Keratinocyte (primary cell): ENCODE measurements around the gene SSH3. TPM values are rescaled to one million over a fixed set of nuclear protein-coding genes. Genes with fewer than 3 reads are reported as not detected.

Experiments
- DNase-seq: peaks from one replicate; pipeline ENCODE4 v3.0.0-alpha.2; 2011; ENCODE audit warnings: low read depth, missing footprints, low spot score
- FAIRE-seq: peaks from 2 replicates; lab custom pipeline; 2011; peaks lifted over from hg19 to GRCh38; lab: Jason Lieb, UNC
- H2AFZ ChIP-seq: 2 replicates; pipeline ENCODE4 v1.6.0; 2012; ENCODE audit warnings: low read length, control low read depth, inconsistent platforms; ENCODE audit not compliant: control insufficient read depth
- H3K27ac ChIP-seq: 2 replicates; pipeline ENCODE4 v1.5.1; 2011; ENCODE audit warnings: low read length; ENCODE audit not compliant: control insufficient read depth, insufficient read depth
- H3K27me3 ChIP-seq: 3 replicates; pipeline ENCODE4 v1.6.0; 2011; ENCODE audit warnings: low read length; ENCODE audit not compliant: control insufficient read depth, insufficient read depth; ENCODE audit errors: extremely low read depth
- H3K36me3 ChIP-seq, 2 experiments: 2 replicates in 1 of 2; 3 replicates in 1 of 2; pipeline ENCODE4 v1.5.1; 2011; ENCODE audit warnings: low read length in 2 of 2, mild to moderate bottlenecking in 1 of 2; ENCODE audit not compliant: control insufficient read depth in 2 of 2, insufficient read depth in 2 of 2; ENCODE audit errors: extremely low read depth in 1 of 2
- H3K4me1 ChIP-seq: 3 replicates; pipeline ENCODE4 v1.5.1; 2011; ENCODE audit warnings: low read length; ENCODE audit not compliant: control insufficient read depth, insufficient read depth; ENCODE audit errors: extremely low read depth
- H3K4me2 ChIP-seq: 3 replicates; pipeline ENCODE4 v1.6.0; 2011; ENCODE audit warnings: low read depth, low read length; ENCODE audit not compliant: control insufficient read depth, insufficient read depth; ENCODE audit errors: extremely low read depth
- H3K4me3 ChIP-seq, 3 experiments: fragments of 200-600 bp in 1 of 3; sonication (generic) in 1 of 3; 2 replicates in 2 of 3; 3 replicates in 1 of 3; pipeline ENCODE4 v1.5.1; 2011 to 2016; ENCODE audit warnings: low read length in 3 of 3, mild to moderate bottlenecking in 3 of 3, control low read depth in 2 of 3, inconsistent platforms in 1 of 3, low read depth in 1 of 3, mixed read lengths in 1 of 3, mixed run types in 1 of 3, moderate library complexity in 1 of 3; ENCODE audit not compliant: control insufficient read depth in 2 of 3, insufficient read depth in 2 of 3; ENCODE audit errors: extremely low read depth in 1 of 3
- H3K79me2 ChIP-seq: 2 replicates; pipeline ENCODE4 v1.6.0; 2012; ENCODE audit warnings: low read length; ENCODE audit not compliant: control insufficient read depth, insufficient read depth
- H3K9ac ChIP-seq: 3 replicates; pipeline ENCODE4 v1.6.0; 2011; ENCODE audit warnings: low read length; ENCODE audit not compliant: control insufficient read depth, insufficient read depth; ENCODE audit errors: extremely low read depth
- H3K9me1 ChIP-seq: 3 replicates; pipeline ENCODE4 v1.6.0; 2011; ENCODE audit warnings: low read length; ENCODE audit not compliant: control insufficient read depth, insufficient read depth; ENCODE audit errors: extremely low read depth
- H3K9me3 ChIP-seq: 2 replicates; pipeline ENCODE4 v1.5.1; 2012; ENCODE audit warnings: low read depth, low read length; ENCODE audit not compliant: control insufficient read depth
- H4K20me1 ChIP-seq: 3 replicates; pipeline ENCODE4 v1.6.0; 2011; ENCODE audit warnings: low read length; ENCODE audit not compliant: control insufficient read depth, insufficient read depth; ENCODE audit errors: extremely low read depth
- EZH2 ChIP-seq: IDR thresholded peaks from one replicate; pipeline ENCODE4 v1.6.1; 2012; ENCODE audit warnings: inconsistent platforms, mild to moderate bottlenecking, low read length, moderate library complexity
- dilution Hi-C: fragments of 300-500 bp; cut with MboI; formaldehyde crosslinking; loops from one replicate; pipeline ENCODE4 v1.7.0; 2020; ENCODE audit warnings: low sequenced_read_pairs; ENCODE audit not compliant: extremely low pct_ligation_motif_present
- polyA plus RNA-seq, 5 experiments: library from polyadenylated mRNA; depleted of rRNA in 3 of 5; stranded (reverse) in 3 of 5; stranded (forward) in 1 of 5; unstranded in 1 of 5; fragments of >200 nt; gene quantifications; 1 replicate in 1 of 5; 2 replicates in 3 of 5; 3 replicates in 1 of 5; pipeline versions ENCODE4 v1.2.1 to v1.2.3, GENCODE V29; 2011 to 2012; ENCODE audit warnings: missing spikeins in 2 of 5, low read depth in 1 of 5, low replicate concordance in 1 of 5
- TF ChIP-seq, protein P1 (sequence below), 3 experiments: IDR thresholded peaks in 1 of 3; conservative IDR thresholded peaks in 1 of 3; optimal IDR thresholded peaks in 1 of 3; 2 replicates in 2 of 3; 3 replicates in 1 of 3; pipeline versions ENCODE3 to v1.5.1; 2011; ENCODE audit warnings: low read length in 3 of 3, mild to moderate bottlenecking in 3 of 3, moderate library complexity in 2 of 3, control low read depth in 1 of 3, inconsistent platforms in 1 of 3; ENCODE audit not compliant: insufficient read depth in 2 of 3; ENCODE audit errors: extremely low read depth in 1 of 3

SSH3 gene
- polyA plus RNA-seq, 1 donor (not counting 4 experiments of a cell fraction or from before 2014, with no cell fraction given): 24.8 TPM

DNA sequence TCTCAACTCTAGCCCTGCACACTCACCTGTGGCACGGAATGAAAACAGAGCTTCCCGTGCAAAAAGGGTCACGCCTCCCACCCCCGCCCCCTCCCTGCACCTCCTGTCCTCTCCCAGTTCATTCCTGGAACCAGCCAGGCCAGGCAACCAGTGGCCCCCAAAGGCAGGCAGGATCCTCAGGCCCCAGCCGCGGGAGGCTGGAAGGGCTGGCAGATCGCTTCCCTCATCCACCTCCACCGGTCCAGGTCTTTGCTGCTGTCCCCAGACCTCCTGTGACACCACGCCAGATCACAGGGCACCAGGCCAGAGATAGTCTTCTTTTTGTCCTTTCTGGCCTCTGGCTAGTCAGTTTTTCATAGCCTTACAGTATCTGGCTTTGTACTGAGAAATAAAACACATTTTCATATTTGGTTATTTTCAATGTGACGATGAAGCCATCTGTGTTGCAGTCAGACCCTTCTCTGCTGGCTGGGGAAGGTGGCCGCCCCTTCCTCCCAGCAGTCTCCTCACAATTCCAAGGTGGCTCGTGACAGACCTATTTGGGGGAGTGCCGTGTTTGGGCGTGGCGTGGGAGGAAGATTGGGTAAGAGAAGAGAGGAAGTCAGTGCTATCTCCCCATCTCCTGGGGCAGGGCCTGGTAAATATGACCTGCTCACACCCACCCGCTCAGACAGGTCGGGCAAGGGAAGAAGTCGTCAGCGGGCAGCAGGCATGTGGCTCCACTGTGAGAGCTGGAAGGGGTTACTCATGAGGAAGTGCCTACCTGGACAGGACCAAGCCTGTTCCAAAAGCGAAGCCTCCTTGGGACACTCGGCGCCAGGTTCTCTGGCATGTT lies 9.1 kb downstream of the SSH3 start:
- Histone ChIP-seq H3K27ac (peak overlapping the region; percentile 97), H3K9ac (peak overlapping the region; percentile 77), H3K27me3 (no peaks in the 10 kb centered on the region), H3K9me1 (no peaks in the 10 kb centered on the region), H4K20me1 (no peaks in the 10 kb centered on the region), H3K79me2 (no peaks in the 10 kb centered on the region), H3K36me3 (peaks cover 0 to 16% of the 10 kb centered on the region in 2 experiments), H3K9me3 (no peaks in the 10 kb centered on the region), H3K4me2 (peak overlapping the region; percentile 82), H3K4me3 (peak overlapping the region in 2 of 3 experiments; percentile 45 to 55), H3K4me1 (peaks cover 51% of the 10 kb centered on the region), H2AFZ (peak overlapping the region; percentile 39)
- no peak for TF ChIP-seq EZH2
- TF ChIP-seq, protein P1, sequence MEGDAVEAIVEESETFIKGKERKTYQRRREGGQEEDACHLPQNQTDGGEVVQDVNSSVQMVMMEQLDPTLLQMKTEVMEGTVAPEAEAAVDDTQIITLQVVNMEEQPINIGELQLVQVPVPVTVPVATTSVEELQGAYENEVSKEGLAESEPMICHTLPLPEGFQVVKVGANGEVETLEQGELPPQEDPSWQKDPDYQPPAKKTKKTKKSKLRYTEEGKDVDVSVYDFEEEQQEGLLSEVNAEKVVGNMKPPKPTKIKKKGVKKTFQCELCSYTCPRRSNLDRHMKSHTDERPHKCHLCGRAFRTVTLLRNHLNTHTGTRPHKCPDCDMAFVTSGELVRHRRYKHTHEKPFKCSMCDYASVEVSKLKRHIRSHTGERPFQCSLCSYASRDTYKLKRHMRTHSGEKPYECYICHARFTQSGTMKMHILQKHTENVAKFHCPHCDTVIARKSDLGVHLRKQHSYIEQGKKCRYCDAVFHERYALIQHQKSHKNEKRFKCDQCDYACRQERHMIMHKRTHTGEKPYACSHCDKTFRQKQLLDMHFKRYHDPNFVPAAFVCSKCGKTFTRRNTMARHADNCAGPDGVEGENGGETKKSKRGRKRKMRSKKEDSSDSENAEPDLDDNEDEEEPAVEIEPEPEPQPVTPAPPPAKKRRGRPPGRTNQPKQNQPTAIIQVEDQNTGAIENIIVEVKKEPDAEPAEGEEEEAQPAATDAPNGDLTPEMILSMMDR (optimal IDR thresholded peaks at IDR 0.05 in 1 of 3, IDR thresholded peaks at IDR 0.05 in 1 of 3, conservative IDR thresholded peaks at IDR 0.05 in 1 of 3; ENCODE audit: extremely low read depth in 1 of 3, insufficient read depth in 2 of 3, low read length in 3 of 3): no peak
- dilution Hi-C loops: no loop called here
- peak; percentile 92 for DNase-seq
- FAIRE-seq: peak; percentile 86

DNA sequence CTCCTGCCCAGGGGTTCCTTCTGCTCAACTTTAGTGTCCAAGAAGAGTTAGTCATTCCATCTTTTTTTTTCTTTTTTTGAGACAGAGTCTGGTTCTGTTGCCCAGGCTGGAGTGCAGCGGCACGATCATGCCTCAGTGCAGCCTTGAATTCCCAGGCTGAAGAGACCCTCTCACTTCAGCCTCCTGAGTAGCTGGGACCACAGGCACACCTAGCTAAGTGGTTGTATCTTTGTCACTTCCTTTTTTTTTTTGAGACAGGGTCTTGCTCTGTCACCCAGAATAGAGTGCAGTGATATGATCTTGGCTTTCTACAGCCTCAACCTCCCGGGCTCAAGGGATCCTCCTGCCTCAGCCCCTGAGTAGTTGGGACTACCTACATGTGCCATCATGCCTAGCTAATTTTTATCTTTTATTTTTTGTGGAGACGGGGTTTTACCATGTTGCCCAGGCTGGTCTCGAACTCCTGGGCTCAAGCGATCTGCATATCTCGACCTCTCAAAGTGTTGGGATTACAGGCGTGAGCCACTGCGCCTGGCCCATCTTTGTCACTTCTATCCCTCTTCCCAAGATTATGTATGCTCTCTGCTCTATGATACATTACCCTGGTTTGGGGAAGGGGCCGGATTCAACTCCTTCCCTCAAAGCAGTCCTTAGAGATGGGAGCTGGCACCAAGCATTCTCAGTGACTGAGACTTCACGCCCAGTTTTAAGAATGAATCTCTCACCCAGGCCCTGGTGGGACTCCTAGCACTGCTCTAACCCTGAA lies 10.0 kb downstream of the SSH3 start:
- peaks cover 53% of the 10 kb centered on the region for H3K4me1 ChIP-seq
- H3K36me3 ChIP-seq: peaks cover 0 to 8% of the 10 kb centered on the region in 2 experiments
- H3K4me2 ChIP-seq: peak overlapping the region; percentile 82
- no peaks in the 10 kb centered on the region for H4K20me1 ChIP-seq
- no peaks in the 10 kb centered on the region for H3K27me3 ChIP-seq
- peak overlapping the region; percentile 77 for H3K9ac ChIP-seq
- H2AFZ ChIP-seq: peak overlapping the region; percentile 39
- peak overlapping the region; percentile 97 for H3K27ac ChIP-seq
- H3K4me3 ChIP-seq: peak overlapping the region in 2 of 3 experiments; percentile 45 to 55
- H3K9me1 ChIP-seq: no peaks in the 10 kb centered on the region
- no peaks in the 10 kb centered on the region for H3K9me3 ChIP-seq
- no peak for TF ChIP-seq EZH2
- TF ChIP-seq, protein P1 (optimal IDR thresholded peaks at IDR 0.05 in 1 of 3, IDR thresholded peaks at IDR 0.05 in 1 of 3, conservative IDR thresholded peaks at IDR 0.05 in 1 of 3; ENCODE audit: extremely low read depth in 1 of 3, insufficient read depth in 2 of 3, low read length in 3 of 3): no peak
- peaks cover 1% of the 10 kb centered on the region for H3K79me2 ChIP-seq
- DNase-seq (no peak), FAIRE-seq (no peak)
- dilution Hi-C loops: no loop called here
